ENCODE measurements around the gene ZNF490.

DNA sequence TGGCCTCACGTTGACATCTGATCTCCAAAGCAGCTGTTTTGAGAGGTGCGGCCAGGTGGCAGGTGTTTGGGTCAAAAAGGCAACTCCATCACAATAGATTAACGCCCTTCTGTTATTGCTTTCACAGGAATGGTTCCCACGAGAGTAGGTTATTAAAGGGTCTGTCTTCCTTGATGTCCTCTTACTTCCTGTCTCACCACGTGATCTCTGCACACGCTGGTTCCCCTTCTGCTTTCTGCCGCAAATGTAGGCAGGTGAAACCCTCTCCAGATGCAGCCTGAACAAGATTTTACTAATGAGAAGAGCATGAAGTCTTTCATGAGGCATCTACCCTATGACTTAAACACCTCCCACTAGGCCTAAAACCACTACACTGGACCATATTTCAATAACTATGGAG is 36.6 kb downstream of the ZNF490 start:
- TF ChIP-seq, protein P1, sequence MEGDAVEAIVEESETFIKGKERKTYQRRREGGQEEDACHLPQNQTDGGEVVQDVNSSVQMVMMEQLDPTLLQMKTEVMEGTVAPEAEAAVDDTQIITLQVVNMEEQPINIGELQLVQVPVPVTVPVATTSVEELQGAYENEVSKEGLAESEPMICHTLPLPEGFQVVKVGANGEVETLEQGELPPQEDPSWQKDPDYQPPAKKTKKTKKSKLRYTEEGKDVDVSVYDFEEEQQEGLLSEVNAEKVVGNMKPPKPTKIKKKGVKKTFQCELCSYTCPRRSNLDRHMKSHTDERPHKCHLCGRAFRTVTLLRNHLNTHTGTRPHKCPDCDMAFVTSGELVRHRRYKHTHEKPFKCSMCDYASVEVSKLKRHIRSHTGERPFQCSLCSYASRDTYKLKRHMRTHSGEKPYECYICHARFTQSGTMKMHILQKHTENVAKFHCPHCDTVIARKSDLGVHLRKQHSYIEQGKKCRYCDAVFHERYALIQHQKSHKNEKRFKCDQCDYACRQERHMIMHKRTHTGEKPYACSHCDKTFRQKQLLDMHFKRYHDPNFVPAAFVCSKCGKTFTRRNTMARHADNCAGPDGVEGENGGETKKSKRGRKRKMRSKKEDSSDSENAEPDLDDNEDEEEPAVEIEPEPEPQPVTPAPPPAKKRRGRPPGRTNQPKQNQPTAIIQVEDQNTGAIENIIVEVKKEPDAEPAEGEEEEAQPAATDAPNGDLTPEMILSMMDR (IDR thresholded peaks at IDR 0.05): no peak
- no peak for TF ChIP-seq ZFX (IDR thresholded peaks at IDR 0.05; ENCODE audit: borderline replicate concordance)
